HG03520 (cell line): ENCODE results near the gene PDE8A.

ENCODE experiments used
- ATAC-seq: cut with Tn5 transposase; IDR thresholded peaks from one replicate; pipeline ENCODE4 v1.9.1; 2021; ENCODE audit warnings: mild to moderate bottlenecking, moderate library complexity; ENCODE audit not compliant: unreplicated experiment

PDE8A gene, protein sequence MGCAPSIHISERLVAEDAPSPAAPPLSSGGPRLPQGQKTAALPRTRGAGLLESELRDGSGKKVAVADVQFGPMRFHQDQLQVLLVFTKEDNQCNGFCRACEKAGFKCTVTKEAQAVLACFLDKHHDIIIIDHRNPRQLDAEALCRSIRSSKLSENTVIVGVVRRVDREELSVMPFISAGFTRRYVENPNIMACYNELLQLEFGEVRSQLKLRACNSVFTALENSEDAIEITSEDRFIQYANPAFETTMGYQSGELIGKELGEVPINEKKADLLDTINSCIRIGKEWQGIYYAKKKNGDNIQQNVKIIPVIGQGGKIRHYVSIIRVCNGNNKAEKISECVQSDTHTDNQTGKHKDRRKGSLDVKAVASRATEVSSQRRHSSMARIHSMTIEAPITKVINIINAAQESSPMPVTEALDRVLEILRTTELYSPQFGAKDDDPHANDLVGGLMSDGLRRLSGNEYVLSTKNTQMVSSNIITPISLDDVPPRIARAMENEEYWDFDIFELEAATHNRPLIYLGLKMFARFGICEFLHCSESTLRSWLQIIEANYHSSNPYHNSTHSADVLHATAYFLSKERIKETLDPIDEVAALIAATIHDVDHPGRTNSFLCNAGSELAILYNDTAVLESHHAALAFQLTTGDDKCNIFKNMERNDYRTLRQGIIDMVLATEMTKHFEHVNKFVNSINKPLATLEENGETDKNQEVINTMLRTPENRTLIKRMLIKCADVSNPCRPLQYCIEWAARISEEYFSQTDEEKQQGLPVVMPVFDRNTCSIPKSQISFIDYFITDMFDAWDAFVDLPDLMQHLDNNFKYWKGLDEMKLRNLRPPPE

DNA sequence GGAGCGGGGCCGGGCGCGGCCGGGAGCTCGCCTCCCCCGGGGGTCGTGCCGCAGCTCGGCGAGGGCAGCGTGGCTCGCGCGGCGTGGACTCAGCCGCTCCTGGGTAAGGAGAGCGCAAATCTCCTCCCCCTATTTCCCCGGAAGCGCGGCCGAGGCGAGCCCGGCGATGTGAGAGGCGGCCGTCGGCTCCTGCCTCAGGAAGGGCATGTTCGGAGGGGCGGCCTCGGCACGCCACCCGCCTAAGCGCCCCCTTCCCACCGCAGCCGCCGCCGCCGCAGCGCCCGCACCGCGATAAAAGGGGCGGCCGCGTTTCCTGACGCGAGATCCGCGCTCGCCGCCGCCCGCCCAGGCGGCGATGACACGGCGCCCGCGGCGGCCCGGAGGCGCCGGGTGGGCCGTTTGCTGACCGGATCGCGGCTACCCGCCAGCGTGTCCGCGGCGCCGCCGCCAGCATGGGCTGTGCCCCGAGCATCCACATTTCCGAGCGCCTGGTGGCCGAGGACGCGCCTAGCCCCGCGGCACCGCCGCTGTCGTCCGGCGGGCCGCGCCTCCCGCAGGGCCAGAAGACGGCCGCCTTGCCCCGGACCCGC, at the start of gene PDE8A:
Gene PDE8A, plus strand, starts transcription at position 146 of the 590 bp plus-strand sequence. Its CDS starts 307 bp downstream, at position 453.
- ATAC-seq = peak; percentile 11

- ATAC-seq = no peak
Measured at GRCh38 chr15:84934942-84935729, 46.5 kb upstream of the PDE8A start.

- ATAC-seq = no peak
Measured at GRCh38 chr15:84937144-84937543, 44.5 kb upstream of the PDE8A start.

GRCh38 chr15:84938726-84939125, 42.9 kb upstream of the PDE8A start:
- no peak for ATAC-seq

- no peak for ATAC-seq
Measured at GRCh38 chr15:84940399-84940798, 41.3 kb upstream of the PDE8A start.

GRCh38 chr15:84942456-84942855, 39.2 kb upstream of the PDE8A start:
- no peak for ATAC-seq

DNA sequence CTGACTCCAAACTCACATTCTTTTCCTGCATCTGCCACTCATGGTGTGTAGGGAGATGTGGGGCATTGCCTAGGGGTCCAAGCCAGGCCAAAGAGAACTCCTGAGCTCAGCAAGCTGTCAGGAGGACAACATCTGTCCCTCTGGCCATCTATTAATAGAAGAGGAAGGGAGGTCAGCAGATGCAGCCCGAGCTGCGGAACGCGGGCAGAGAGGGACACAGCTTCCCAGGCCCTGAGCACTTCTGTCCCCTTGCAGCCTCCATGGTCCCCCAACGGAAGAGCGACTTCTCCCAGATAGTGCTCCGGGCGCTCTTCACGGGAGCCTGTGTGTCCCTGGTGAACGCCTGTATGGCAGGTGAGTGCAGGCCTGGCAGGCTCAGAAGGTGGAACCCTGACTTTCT, 37.3 kb upstream of the PDE8A start:
- no peak for ATAC-seq

DNA sequence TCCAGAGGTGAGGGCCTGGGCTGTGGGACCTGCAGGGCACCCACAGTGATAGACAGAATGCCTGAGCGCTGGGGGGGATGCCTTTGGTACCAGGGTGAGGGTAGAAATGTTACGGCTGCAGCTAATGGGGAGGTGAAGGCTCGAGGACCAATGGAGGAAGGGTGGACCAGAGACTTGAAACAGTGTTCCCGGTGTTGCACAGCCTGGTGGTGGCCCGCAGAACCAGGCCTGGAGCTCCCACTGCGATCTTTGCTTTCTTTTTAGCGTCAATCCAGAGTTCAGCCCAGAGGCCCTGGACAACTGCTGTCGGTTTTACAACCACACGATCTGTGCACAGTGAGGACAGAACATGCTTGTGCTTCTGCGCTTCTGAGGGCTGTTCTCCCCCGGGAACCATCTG, 36.8 kb upstream of the PDE8A start:
- no peak for ATAC-seq

- ATAC-seq = no peak
Measured at GRCh38 chr15:84946772-84947489, 34.7 kb upstream of the PDE8A start.

GRCh38 chr15:84947947-84948830, 33.5 kb upstream of the PDE8A start:
- ATAC-seq = no peak

DNA sequence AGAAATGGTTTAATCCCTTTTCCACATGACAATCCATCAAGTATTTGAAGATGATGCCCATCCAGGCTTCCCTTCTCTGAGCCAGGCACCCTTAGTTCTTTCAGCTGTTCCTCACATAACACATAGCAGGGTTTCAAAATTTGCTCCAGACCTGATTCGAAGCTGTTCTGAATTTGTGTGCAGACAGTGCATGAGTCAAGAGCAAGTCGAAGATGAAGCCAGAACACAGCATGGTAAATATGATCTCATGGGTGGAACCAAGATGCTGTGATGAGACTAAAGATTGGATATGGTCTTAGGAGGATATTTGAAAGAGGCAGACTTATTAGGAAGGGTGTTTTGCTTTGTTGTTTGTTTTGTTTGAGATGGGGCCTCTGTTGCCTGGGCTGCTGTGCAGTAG, 32.6 kb upstream of the PDE8A start:
- ATAC-seq = no peak

DNA sequence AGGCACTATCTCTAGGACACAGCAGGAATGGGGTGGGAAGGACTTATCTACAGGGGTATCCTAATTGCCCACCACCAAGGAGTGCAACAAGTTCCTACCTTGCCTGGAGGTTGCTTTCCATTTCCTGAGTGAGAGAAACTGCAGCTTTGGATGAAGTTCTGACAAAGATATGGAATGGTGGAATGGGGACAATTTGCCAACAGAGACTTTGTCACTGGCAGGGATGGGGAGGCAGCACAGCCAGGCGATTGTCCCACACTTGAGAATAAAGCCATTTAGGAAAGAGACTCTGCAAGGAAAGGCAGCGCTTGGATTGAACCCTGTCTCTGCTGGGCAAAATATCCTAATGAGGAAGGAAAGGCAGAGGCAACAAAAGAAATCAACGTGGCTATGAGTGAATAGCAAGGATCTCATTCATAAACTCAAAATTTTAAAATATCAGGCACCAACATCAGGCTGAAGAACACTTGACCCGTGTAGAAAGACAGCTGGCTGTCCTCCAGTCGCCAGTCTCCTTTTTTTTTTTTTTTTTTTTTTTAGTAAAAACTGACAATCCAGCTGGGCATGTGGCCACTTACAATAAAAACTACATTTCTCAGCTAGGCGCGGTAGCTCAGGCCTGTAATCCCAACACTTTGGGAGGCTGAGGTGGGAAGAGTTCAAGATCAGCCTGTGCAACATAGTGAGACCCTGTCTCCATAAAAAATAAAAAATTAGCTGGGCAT, 31.6 kb upstream of the PDE8A start:
- ATAC-seq = no peak

DNA sequence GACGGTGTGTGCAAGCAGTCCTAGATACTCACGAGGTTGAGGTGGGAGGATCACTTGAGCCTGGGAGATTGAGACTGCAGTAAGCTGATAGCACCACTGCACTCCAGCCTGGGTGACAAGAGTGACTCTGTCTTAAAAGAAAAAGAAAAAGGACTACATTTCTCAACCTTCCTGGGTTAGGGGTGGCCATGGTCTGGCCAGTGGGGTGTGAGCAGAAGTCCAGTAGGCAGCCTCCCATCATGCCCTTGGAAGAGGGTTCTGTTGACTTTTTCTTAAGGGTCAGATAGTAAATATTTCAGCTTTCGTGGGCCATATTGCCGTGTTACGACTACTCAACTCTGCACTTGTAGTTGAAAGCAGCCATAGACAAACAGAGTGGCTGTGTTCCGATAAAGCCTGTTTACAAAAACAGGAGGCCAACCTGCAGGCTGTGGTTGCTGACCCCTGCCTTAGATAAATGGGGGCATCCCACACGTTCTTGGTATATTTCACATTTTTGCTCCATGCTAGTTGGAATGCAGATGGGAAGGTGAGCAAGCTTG, 31.0 kb upstream of the PDE8A start:
- ATAC-seq = no peak

DNA sequence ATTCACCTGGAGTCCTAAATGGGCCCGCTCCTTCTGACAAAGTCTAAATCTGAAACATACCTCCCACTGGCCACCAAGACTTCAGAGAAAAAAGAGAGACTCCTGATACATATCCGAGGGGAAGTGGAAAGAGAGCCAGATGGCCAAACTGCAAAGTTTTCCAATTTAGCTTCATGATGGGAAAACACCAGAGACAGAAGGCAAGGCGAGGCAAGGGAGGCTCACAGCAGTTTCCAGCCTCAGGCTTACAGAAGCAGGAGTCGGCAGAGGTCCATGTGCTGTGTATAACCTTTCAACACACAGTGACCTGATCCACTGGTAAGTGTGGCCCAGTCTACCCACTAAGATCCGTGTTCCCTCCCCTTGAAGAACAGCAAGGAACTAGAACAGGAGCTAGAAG, 29.9 kb upstream of the PDE8A start:
- no peak for ATAC-seq

DNA sequence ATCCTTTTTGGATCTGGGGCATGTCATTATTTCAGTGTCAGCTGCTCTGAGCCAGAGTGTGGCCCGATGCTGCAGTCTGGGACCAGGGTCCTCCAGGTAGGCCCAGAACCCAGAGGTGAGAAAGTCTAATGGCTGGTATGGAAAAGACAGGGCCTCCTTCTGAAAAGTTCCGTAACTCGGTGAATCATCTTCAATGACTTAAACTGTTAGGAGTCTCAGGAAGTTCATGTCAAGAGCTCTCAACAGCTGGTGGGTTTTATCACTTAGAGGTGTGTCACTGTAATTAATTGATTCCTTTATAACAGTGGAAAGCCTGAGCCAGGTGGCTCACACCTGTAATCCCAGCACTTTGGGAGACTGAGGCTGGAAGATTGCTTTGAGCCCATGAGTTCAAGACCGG, 28.5 kb upstream of the PDE8A start:
- ATAC-seq = no peak

- no peak for ATAC-seq
Measured at GRCh38 chr15:84953726-84954125, 27.9 kb upstream of the PDE8A start.

DNA sequence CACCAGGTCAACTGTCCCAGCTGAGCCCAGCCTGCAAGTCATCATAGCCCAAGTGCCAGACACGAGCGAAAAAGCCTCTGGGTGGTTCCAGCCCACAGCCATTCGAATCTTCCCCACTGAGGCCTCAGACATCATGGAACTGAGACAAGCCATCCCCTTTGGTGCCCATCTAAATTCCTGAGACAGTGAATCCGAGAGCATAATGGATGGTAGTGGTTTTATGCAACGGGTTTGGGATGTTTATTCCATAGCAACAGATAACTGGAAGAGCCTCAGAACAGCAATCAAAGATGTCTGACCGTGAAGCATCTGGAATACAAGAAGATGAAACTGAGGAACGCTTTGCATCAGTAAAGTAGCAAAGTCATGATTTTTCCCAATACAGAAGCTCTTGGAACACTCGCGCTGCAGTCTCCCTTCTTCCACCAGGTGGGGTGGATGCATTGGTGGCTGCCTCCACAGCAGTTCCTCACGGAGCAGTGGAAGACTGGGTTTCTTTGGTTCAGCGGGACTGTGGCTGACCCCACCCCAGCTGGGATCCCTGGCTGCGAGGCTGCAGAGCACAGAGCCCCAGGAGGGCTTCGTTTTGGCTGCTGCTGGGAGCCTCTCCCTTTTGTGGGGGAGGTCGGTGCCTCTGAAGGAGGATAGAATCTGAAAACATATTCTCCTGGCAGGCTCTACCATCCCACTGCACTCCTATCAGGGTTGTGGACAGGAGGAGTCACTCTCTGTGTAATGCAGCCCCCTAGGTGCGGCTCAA, 26.4 kb upstream of the PDE8A start:
- ATAC-seq = no peak

- no peak for ATAC-seq
Measured at GRCh38 chr15:84956199-84956598, 25.5 kb upstream of the PDE8A start.
